Measurements from ENCODE around the gene MAJIN. TPM values are rescaled to one million over a fixed set of nuclear protein-coding genes. Genes with fewer than 3 reads are reported as not detected.

Gene MAJIN
- total RNA-seq, 1 donor from 2014 or later: not detected

DNA sequence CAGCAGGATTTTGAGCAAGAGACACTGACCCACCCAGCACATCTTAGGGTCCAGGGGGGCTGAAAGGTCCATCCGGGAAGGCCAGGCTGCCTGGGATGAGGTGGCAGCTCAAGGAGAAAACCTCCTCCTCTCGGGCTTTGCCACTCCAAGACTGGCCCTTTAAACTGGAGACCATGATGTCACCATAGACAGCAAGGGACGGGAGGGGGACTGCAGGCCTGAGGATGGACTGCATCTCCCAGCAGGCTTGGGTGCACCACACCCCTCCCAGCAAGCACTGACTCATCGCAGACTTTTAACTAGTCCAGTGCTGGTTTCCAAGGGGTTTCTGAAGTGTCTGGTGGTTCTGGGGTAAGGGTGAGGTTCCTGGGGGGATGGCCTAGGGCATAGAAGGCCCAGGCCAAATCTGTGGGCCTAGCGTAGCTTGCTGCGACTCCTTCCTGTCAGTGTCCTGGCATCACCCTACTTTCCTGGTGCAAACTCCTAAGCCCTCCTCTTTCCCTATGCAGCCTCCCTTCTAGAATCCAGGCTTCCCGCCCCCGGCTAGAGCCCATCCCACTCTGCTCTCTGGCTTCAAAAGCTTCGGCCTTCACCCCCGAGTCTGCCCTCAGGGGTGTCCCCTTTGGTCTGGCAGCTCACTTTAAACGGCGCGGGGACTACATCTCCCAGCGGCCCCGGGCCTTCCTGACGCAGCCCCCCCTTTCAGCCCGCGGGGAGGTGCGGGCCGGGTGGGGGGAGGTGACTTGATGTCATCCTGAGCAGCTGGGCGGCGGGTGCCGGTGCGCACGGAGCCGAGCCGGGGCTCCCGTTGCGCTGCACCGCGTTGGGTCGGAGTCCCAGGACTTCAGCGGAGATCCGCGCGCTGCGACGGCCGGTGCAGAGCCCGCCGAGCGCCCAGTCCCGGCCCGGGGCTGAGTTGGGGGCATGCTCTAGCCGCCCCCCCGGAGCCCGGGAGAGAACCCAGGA lies 47.7 kb downstream of the MAJIN start, which contains the start of gene PPP2R5B:
PPP2R5B (plus strand) TSS at position 746 of the 966 bp plus-strand sequence. CDS start 1,046 bp downstream, outside the sequence.
- Mint-ChIP-seq H3K4me3 (ENCODE audit: low read depth) (peak within 1 kb of the TSS; percentile 96), H3K27me3 (ENCODE audit: low read depth) (no peaks in the 10 kb centered on the region)

DNA sequence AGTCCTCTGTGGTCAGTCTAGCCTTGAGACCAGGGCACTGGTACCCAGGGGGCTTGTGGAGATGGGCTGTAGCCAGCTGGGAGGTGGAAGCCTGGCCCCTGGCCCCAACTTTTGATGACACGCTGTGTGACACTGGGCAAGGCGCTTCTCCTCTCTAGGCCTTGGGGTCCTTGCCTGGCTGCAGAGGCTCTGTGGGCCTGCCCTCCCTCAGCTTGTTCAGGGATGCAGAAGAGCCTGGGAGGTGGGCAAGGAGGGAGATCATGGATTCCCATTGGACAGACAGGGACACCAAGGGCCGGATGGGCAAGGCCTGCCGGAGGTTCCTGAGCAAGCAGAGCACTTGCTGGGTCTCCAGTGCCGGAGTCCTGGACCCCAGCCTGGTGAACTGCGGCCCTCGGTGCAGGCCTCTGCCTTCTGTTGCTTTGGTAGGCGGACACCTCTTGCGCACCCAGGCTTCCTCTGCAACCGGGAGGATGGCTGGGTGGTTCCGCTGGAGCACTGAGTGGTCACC lies 48.7 kb downstream of the MAJIN start:
- Mint-ChIP-seq H3K27ac (no peak overlapping the region), H3K9me3 (no peaks in the 10 kb centered on the region), H3K27me3 (ENCODE audit: low read depth) (no peaks in the 10 kb centered on the region), H3K36me3 (ENCODE audit: low read depth) (peaks cover 5% of the 10 kb centered on the region), H3K4me3 (ENCODE audit: low read depth) (no peak overlapping the region), H3K4me1 (ENCODE audit: low read depth) (peaks cover 13% of the 10 kb centered on the region)
- intact Hi-C loops (cut with micrococcal nuclease): no loop called here
- no peak for DNase-seq (ENCODE audit: low spot score)

More for the DNA sequence above, 47.7 kb downstream of the MAJIN start, which contains the start of gene PPP2R5B:
- peaks cover 5% of the 10 kb centered on the region for H3K36me3 Mint-ChIP-seq (ENCODE audit: low read depth)
- H3K4me1 Mint-ChIP-seq (ENCODE audit: low read depth): peaks cover 12% of the 10 kb centered on the region
- intact Hi-C loops (cut with micrococcal nuclease): loop anchor here (1.0 to 2.0 kb wide), 2 partner anchors 91 to 103 kb away; partner anchors contain the start of genes ARL2 and SNX15
- H3K27ac Mint-ChIP-seq: peak within 1 kb of the TSS; percentile 100
- DNase-seq (ENCODE audit: low spot score): peak; percentile 89
- H3K9me3 Mint-ChIP-seq: no peaks in the 10 kb centered on the region

DNA sequence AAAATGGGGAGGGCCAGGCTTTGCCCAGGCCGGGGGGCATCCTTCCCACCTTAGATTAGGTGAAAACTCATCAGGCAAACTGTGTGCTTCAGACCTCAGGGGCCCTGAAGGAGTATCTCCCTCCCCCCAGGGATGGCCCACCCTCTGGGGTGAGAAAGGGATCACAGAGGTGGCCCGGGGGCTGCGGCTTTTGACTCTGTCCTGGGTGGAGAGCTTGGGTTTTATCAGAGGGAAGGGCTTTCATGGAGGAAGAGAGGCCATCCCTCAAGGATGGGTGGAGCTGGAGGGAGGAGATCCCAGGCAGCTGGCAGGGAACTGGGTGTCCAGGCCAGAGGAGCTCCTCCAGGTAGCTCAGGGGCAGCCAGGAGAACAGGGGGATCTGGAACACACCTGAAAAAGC lies 50.5 kb downstream of the MAJIN start:
- intact Hi-C loops (cut with micrococcal nuclease): no loop called here
- DNase-seq (ENCODE audit: low spot score): no peak
- no peaks in the 10 kb centered on the region for H3K9me3 Mint-ChIP-seq
- peaks cover 24% of the 10 kb centered on the region for H3K4me1 Mint-ChIP-seq (ENCODE audit: low read depth)
- H3K36me3 Mint-ChIP-seq (ENCODE audit: low read depth): no peaks in the 10 kb centered on the region
- no peak overlapping the region for H3K4me3 Mint-ChIP-seq (ENCODE audit: low read depth)
- no peak overlapping the region for H3K27ac Mint-ChIP-seq
- H3K27me3 Mint-ChIP-seq (ENCODE audit: low read depth): no peaks in the 10 kb centered on the region

DNA sequence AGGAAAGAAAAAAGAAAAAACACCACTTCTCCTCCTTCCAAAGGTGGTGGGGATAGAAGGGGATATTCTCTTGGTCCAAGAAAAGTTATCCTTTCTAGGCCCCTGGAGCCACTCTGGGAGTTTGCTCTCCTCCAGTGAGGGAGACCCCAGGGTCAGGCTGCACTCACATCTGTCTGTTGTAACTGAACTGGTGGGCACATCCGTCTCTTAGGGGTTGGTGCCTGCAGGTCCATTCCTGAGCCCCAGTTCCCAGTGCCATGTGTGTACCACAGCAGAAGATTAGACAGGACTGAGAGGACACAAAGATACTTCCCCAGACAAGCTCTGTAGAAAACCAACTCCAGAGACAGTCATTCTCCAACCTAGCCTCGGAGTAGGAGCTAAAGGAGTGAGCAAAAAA lies 51.8 kb downstream of the MAJIN start:
- intact Hi-C loops (cut with micrococcal nuclease): no loop called here
- H3K4me3 Mint-ChIP-seq (ENCODE audit: low read depth): no peak overlapping the region
- H3K27ac Mint-ChIP-seq: no peak overlapping the region

DNA sequence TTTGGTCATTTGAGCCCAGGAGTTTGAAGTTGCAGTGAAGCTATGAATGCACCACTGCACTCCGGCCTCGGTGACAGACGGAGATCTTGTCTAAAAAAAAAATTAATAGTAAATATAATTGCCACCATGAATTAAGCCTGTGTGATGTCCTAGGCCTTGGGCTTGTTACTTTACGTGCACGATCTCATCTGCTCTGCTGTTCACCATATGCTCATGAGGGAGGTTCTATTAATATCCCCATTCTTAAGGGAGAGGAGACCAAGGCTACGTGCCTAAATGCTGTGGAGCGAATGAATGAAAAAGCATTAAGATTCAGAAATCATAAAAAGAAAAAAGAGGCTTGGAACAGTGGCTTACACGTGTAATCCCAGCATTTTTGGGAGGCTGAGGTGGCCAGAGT lies 52.3 kb downstream of the MAJIN start:
- intact Hi-C loops (cut with micrococcal nuclease): loop anchor here (10.0 kb wide), 2 partner anchors 145 to 195 kb away; partner anchors contain the start of genes SF1, TM7SF2 and ZNHIT2
- H3K4me3 Mint-ChIP-seq (ENCODE audit: low read depth): no peak overlapping the region
- H3K27me3 Mint-ChIP-seq (ENCODE audit: low read depth): no peaks in the 10 kb centered on the region
- H3K4me1 Mint-ChIP-seq (ENCODE audit: low read depth): peaks cover 27% of the 10 kb centered on the region
- H3K27ac Mint-ChIP-seq: no peak overlapping the region
- H3K36me3 Mint-ChIP-seq (ENCODE audit: low read depth): no peaks in the 10 kb centered on the region
- DNase-seq (ENCODE audit: low spot score): no peak
- H3K9me3 Mint-ChIP-seq: no peaks in the 10 kb centered on the region

More for the DNA sequence above, 51.8 kb downstream of the MAJIN start:
- H3K27me3 Mint-ChIP-seq (ENCODE audit: low read depth): no peaks in the 10 kb centered on the region
- peaks cover 30% of the 10 kb centered on the region for H3K4me1 Mint-ChIP-seq (ENCODE audit: low read depth)
- H3K9me3 Mint-ChIP-seq: no peaks in the 10 kb centered on the region
- DNase-seq (ENCODE audit: low spot score): no peak
- no peaks in the 10 kb centered on the region for H3K36me3 Mint-ChIP-seq (ENCODE audit: low read depth)

DNA sequence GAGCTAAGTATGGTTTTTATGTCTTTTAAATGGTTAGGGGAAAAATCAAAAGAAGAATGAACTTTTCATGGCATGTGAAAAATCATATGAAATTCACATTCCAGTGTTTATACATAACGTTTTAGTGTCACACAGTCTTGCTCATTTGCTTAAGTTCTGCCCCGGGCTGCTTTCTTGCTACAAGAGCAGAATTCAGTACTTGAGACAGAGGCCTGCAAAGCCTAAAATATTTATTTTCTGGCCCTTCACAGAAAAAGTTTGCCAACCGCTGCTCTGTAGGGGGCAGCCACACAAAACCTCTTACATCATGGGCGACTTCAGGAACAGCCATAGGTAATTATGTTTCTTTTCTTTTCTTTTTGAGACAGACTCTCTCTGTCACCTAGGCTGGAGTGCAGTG lies 53.9 kb downstream of the MAJIN start:
- intact Hi-C loops (cut with micrococcal nuclease): loop anchor here (10.0 kb wide), 2 partner anchors 143 to 197 kb away; partner anchors contain the start of genes SF1, TM7SF2 and ZNHIT2
- H3K9me3 Mint-ChIP-seq: no peaks in the 10 kb centered on the region
- peak overlapping the region; percentile 89 for H3K4me3 Mint-ChIP-seq (ENCODE audit: low read depth)
- H3K4me1 Mint-ChIP-seq (ENCODE audit: low read depth): peaks cover 21% of the 10 kb centered on the region
- no peak for DNase-seq (ENCODE audit: low spot score)
- H3K27ac Mint-ChIP-seq: peak overlapping the region; percentile 92
- H3K36me3 Mint-ChIP-seq (ENCODE audit: low read depth): peaks cover 8% of the 10 kb centered on the region
- no peaks in the 10 kb centered on the region for H3K27me3 Mint-ChIP-seq (ENCODE audit: low read depth)

DNA sequence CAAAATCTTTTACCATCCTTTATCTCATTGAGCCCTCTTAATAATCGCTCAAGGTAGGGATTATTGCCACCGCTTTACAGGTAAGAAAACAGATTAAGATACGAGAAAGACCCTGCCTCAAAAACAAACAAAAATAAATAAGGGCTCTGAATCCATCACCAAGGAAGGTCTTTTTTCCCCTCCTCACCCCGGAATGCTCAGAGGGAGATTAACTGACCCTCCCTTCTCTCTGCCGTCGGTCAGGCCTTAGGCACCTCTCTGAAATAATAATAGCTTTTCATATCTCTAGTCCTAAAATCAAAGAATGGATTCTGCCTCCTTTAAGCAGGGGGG lies 54.3 kb downstream of the MAJIN start:
- no peaks in the 10 kb centered on the region for H3K9me3 Mint-ChIP-seq
- no peaks in the 10 kb centered on the region for H3K27me3 Mint-ChIP-seq (ENCODE audit: low read depth)
- intact Hi-C loops (cut with micrococcal nuclease): loop anchor here (1.0 to 10.0 kb wide), 7 partner anchors 59 to 197 kb away; partner anchors contain the start of genes ARL2, SF1, SNX15 and TM7SF2
- peak overlapping the region; percentile 92 for H3K27ac Mint-ChIP-seq
- peak overlapping the region; percentile 89 for H3K4me3 Mint-ChIP-seq (ENCODE audit: low read depth)
- H3K36me3 Mint-ChIP-seq (ENCODE audit: low read depth): peaks cover 8% of the 10 kb centered on the region
- DNase-seq (ENCODE audit: low spot score): no peak
- H3K4me1 Mint-ChIP-seq (ENCODE audit: low read depth): peaks cover 21% of the 10 kb centered on the region

DNA sequence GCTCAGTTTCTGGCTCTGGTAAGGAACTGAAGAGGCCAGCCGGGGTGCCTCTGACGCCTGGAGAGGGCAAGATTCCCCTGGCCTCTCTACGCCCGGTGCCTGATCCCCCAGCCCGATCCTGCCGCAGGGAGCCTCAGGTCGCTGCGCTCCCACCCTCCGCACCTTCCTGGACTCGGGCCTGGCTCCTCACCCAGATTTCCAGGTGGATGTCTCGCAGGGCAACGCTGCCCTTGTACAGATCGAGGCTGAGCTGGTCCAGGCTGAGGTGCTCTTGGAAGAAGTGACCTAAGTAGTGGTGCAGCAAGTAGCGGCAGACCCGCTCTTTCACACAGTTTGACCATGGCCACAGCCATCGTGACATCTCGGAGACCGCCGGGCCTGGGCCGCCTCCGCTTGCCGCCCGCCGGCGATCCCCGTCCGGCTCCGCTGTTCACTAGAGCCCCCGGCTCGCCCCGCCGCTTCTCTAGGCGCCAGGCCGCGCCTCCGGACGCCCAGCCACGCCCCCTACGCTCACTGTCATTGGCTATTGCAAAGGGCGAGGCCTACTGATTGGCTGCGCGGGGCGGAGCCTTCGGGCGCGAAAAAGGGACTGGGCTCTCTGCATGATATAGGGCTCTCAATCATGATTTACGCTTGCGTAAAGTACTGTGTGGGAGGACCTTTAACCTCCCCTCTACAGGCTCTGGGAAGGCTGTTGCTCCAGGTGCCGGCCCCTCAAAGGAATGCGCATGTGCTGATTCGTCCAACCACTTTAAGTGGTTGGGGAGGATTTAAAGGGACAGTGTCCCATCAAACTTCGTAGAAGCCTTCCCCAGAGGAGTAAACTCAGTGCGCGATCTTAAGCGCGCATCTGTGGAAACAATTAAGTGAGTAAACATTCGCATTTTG lies 54.9 kb downstream of the MAJIN start, which contains the start of gene ATG2A:
ATG2A (minus strand) TSS at position 435 of the 888 bp plus-strand sequence; CDS start at position 361, 74 bp downstream.
- H3K9me3 Mint-ChIP-seq: no peaks in the 10 kb centered on the region
- peaks cover 21% of the 10 kb centered on the region for H3K4me1 Mint-ChIP-seq (ENCODE audit: low read depth)
- intact Hi-C loops (cut with micrococcal nuclease): loop anchor here (1.0 to 10.0 kb wide), 7 partner anchors 58 to 198 kb away; partner anchors contain the start of genes ARL2, SF1, SNX15 and TM7SF2
- H3K27me3 Mint-ChIP-seq (ENCODE audit: low read depth): no peaks in the 10 kb centered on the region
- peak within 1 kb of the TSS; percentile 92 for H3K27ac Mint-ChIP-seq
- H3K36me3 Mint-ChIP-seq (ENCODE audit: low read depth): peaks cover 11% of the 10 kb centered on the region
- peak; percentile 98 for DNase-seq (ENCODE audit: low spot score)
- peak within 1 kb of the TSS; percentile 89 for H3K4me3 Mint-ChIP-seq (ENCODE audit: low read depth)

DNA sequence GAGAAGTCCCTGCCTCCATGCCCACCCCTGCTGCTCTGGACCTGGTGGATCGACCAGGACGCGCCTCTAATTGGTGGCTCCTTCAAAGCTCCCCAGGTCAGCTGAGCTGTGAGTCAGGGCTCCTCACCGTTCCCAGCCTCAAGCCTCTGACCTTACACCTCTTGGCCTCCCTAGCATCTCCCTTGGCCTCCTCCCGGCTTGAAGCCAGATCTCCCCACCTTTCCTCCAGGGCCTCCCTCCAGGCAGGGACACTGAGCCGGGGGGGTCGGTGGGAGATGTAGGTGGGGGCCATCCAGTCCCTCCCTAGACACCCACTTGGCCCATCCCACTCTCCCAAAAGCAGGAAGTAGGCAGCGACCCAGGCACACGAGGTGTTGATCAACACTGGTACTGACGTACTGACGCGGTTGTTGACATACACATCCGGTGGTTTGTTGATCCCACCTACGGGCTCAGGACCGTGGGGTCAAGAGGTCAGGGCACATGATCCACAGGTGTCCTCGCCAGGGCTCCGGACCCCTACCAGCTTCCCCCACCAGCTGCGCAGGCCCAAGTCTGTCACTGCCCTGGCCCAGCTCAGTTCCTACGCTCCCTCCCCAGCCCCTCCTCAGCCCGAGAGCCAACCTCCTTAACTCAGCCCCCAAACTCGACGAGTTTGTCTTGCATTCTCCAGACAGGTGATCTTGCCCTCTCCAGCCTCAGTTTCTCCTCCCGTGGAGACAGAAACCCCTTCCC lies 55.7 kb downstream of the MAJIN start:
- intact Hi-C loops (cut with micrococcal nuclease): loop anchor here (2.0 to 10.0 kb wide), 5 partner anchors 57 to 199 kb away; partner anchors contain the start of genes ARL2, SF1, TM7SF2 and ZNHIT2
- peak; percentile 57 for DNase-seq (ENCODE audit: low spot score)
- peaks cover 21% of the 10 kb centered on the region for H3K4me1 Mint-ChIP-seq (ENCODE audit: low read depth)
- peak overlapping the region; percentile 92 for H3K27ac Mint-ChIP-seq
- H3K27me3 Mint-ChIP-seq (ENCODE audit: low read depth): no peaks in the 10 kb centered on the region
- no peaks in the 10 kb centered on the region for H3K9me3 Mint-ChIP-seq
- H3K36me3 Mint-ChIP-seq (ENCODE audit: low read depth): peaks cover 19% of the 10 kb centered on the region
- H3K4me3 Mint-ChIP-seq (ENCODE audit: low read depth): peak overlapping the region; percentile 89

DNA sequence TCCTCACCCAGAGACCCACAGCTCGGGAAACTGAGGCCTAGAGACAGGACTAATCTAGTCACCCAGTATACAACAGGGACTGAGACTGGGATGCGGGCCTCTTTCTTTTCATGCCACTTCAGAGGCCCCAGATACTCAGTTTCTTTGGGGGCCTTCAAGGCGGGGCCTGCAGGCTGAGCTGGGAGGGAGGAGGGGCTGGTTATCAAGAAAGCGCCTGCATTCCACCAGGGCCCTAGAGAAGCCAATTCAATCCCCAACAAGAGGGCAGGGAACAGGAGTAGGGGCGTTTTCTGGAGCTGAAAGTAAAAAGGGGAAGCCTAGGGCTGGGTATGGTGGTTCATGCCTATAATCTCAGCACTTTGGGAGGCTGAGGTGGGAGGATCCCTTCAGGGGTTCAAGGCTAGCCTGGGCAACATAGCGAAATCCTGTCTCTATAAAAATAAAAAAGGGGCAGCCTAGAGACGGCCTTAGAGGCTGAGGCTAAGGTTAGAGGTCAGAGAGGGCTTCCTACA lies 56.5 kb downstream of the MAJIN start:
- Mint-ChIP-seq H3K4me3 (ENCODE audit: low read depth) (peak overlapping the region; percentile 89), H3K27ac (peak overlapping the region; percentile 92), H3K27me3 (ENCODE audit: low read depth) (no peaks in the 10 kb centered on the region), H3K4me1 (ENCODE audit: low read depth) (peaks cover 21% of the 10 kb centered on the region), H3K9me3 (no peaks in the 10 kb centered on the region), H3K36me3 (ENCODE audit: low read depth) (peaks cover 24% of the 10 kb centered on the region)
- intact Hi-C loops (cut with micrococcal nuclease): loop anchor here (10.0 kb wide), 2 partner anchors 141 to 199 kb away; partner anchors contain the start of genes SF1, TM7SF2 and ZNHIT2
- no peak for DNase-seq (ENCODE audit: low spot score)

DNA sequence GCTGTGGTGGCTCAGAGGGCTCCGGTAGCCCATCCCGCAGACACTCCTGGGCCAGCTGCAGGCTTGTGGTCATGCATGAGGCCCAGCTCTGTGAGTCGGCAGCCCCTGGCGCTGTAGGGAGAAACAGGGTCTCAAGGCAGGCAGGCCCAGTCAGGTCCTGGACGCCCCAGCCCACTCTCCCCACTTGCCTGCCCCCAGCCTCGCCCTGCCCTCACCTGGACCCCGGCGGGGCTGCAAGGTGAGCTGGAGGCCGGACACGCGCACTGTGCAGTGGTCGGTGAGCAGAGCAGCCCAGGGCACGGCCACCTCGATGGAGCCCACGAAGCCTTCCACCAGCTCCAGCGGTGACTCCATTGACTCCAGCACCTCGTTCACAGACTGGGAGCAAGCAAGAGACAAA lies 57.8 kb downstream of the MAJIN start:
- Mint-ChIP-seq H3K4me1 (ENCODE audit: low read depth) (peaks cover 21% of the 10 kb centered on the region), H3K4me3 (ENCODE audit: low read depth) (peak overlapping the region; percentile 41), H3K36me3 (ENCODE audit: low read depth) (peaks cover 24% of the 10 kb centered on the region), H3K27me3 (ENCODE audit: low read depth) (no peaks in the 10 kb centered on the region), H3K27ac (peak overlapping the region; percentile 30), H3K9me3 (no peaks in the 10 kb centered on the region)
- intact Hi-C loops (cut with micrococcal nuclease): loop anchor here (10.0 kb wide), 2 partner anchors 139 to 201 kb away; partner anchors contain the start of genes SF1, TM7SF2 and ZNHIT2
- DNase-seq (ENCODE audit: low spot score): no peak
